ENCODE results near the gene AOPEP. TPM values are rescaled to one million over a fixed set of nuclear protein-coding genes. Genes with fewer than 3 reads are reported as not detected.

AOPEP gene
- total RNA-seq, 6 donors from 2014 or later = 55.4 to 410 (median 111) TPM

DNA sequence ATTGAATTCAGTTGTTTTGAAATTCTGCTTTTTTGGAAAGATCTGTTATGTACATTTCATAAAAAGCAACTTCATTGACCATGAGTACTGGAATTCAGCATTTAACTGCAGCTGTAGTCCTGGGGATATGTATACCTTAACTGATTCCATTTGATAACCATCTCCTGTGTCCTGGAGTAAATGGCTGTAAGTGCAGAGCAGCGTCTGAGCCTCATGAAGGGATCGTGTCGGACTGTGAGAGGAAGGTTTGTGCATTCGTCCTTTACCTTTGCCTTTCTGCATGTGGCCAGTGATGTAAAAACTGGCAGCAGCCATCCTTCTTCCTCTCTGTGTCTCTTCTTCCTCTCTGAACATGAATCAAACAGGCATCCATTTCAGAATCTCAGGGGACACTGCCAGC, 303.8 kb downstream of the AOPEP start:
- Histone ChIP-seq H3K36me3 (peaks cover 0 to 3% (median 0%) of the 10 kb centered on the region in 4 donors), H3K27me3 (no peaks in the 10 kb centered on the region), H3K4me3 (no peak overlapping the region), H3K9me3 (no peaks in the 10 kb centered on the region), H3K27ac (peak overlapping the region in 2 of 4 donors; percentile 38 to 65), H3K4me1 (peaks cover 44 to 69% (median 51%) of the 10 kb centered on the region in 4 donors)
- no peak for TF ChIP-seq POLR2AphosphoS5 (IDR thresholded peaks at IDR 0.05)
- no peak for TF ChIP-seq POLR2A (IDR thresholded peaks at IDR 0.05)
- TF ChIP-seq, protein P1, sequence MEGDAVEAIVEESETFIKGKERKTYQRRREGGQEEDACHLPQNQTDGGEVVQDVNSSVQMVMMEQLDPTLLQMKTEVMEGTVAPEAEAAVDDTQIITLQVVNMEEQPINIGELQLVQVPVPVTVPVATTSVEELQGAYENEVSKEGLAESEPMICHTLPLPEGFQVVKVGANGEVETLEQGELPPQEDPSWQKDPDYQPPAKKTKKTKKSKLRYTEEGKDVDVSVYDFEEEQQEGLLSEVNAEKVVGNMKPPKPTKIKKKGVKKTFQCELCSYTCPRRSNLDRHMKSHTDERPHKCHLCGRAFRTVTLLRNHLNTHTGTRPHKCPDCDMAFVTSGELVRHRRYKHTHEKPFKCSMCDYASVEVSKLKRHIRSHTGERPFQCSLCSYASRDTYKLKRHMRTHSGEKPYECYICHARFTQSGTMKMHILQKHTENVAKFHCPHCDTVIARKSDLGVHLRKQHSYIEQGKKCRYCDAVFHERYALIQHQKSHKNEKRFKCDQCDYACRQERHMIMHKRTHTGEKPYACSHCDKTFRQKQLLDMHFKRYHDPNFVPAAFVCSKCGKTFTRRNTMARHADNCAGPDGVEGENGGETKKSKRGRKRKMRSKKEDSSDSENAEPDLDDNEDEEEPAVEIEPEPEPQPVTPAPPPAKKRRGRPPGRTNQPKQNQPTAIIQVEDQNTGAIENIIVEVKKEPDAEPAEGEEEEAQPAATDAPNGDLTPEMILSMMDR (IDR thresholded peaks at IDR 0.05) = no peak
- no peak for TF ChIP-seq EP300 (IDR thresholded peaks at IDR 0.05)
- WGBS, 2 donors = 69 to 83% methylated on average over 4 of the region's 4 CpGs
- no peak for ATAC-seq (ENCODE audit: low FRiP score in 2 of 2)
- no peak for DNase-seq

DNA sequence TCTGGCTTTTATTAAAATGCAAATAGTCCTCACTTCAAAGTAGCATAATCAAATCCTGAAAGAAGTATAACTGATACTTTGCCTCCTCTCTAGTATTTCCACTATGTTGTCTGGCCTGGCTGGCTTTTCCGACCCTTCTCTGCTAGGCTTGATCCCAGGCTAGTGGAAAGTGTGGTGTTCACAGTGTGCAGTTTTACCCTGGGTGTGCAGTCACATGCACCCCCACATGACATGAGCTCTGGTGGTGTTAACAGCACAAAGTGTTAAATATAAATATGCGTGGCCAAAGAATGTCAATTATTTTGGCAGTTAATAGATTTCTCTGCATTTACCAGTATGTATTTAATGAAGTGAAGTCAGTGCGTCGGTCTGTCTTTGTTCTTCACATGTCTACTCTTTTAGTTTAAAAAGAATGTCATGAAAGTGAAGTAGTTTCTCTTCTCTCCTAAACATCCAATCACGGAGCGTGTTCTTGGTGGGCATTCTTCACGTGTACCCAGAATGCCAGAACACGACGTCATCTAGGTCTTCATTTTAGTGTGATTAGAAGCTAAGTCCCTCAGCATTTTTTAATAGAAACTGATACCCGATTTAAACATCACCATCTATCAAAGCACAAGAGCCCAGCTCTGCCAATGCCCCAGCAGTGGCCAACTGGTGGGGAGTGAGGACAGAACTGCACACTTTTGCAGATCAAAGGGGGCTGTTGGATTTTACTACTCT, 304.6 kb downstream of the AOPEP start:
- H3K27ac ChIP-seq = peak overlapping the region; percentile 21 to 63 (median 44)
- ATAC-seq (ENCODE audit: low FRiP score in 2 of 2) (no peak), DNase-seq (no peak)
- H3K4me3 ChIP-seq = no peak overlapping the region
- no peaks in the 10 kb centered on the region for H3K9me3 ChIP-seq
- H3K36me3 ChIP-seq = peaks cover 0 to 3% (median 0%) of the 10 kb centered on the region in 4 donors
- no peaks in the 10 kb centered on the region for H3K27me3 ChIP-seq
- peaks cover 39 to 62% (median 47%) of the 10 kb centered on the region in 4 donors for H3K4me1 ChIP-seq
- TF ChIP-seq, protein P1 (IDR thresholded peaks at IDR 0.05) = no peak
- TF ChIP-seq POLR2A (IDR thresholded peaks at IDR 0.05) = no peak
- no peak for TF ChIP-seq EP300 (IDR thresholded peaks at IDR 0.05)
- no peak for TF ChIP-seq POLR2AphosphoS5 (IDR thresholded peaks at IDR 0.05)
- WGBS, 2 donors = 60 to 67% methylated on average over 10 of the region's 10 CpGs

DNA sequence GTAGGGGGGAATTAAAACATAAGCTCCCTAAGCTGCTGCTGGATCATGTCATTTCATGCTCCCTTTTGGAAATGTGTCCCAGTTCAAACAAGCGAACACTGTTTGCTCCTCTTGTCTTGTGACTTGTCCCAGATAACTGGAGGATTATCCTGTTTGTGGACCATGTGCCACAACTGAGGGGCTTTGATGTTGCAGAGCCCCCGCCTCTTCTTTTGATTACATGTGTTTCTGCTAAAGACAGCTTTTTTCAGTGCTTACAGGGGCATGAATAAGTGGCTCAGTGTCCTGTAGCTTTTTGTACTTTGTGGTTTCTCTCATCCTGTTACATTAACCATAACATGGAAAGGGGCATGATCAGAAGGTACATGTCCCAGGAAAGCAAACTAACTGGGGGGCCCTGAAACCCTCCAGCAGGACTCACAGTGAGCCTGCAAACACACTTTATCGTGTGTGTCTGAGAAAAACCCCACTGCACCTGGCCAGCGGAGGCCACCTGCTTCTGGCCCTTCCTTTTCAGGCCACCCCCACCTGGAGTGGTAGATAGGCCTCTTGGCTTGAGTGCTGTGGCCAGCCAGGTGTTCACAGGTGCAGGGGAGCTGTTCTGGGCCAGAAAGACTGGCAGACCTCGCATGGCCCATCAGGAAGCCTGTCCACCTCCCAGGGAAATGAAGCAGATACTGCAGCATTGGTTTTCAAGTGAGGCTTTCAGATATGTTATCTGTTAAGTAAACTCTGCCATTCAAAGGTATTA, 305.4 kb downstream of the AOPEP start:
- DNase-seq (peak in 1 of 2 donors; percentile 77), ATAC-seq (ENCODE audit: low FRiP score in 2 of 2) (peak in 1 of 2 donors; percentile 78)
- TF ChIP-seq POLR2AphosphoS5 (IDR thresholded peaks at IDR 0.05) = no peak
- no peak for TF ChIP-seq POLR2A (IDR thresholded peaks at IDR 0.05)
- TF ChIP-seq EP300 (IDR thresholded peaks at IDR 0.05) = no peak
- TF ChIP-seq, protein P1 (IDR thresholded peaks at IDR 0.05) = no peak
- Histone ChIP-seq H3K4me1 (peaks cover 31 to 60% (median 48%) of the 10 kb centered on the region in 4 donors), H3K27ac (peak overlapping the region; percentile 13 to 63 (median 35)), H3K27me3 (no peaks in the 10 kb centered on the region), H3K9me3 (no peaks in the 10 kb centered on the region), H3K4me3 (no peak overlapping the region), H3K36me3 (peaks cover 0 to 3% (median 0%) of the 10 kb centered on the region in 4 donors)
- 69 to 70% methylated on average over 5 of the region's 5 CpGs for WGBS, 2 donors

DNA sequence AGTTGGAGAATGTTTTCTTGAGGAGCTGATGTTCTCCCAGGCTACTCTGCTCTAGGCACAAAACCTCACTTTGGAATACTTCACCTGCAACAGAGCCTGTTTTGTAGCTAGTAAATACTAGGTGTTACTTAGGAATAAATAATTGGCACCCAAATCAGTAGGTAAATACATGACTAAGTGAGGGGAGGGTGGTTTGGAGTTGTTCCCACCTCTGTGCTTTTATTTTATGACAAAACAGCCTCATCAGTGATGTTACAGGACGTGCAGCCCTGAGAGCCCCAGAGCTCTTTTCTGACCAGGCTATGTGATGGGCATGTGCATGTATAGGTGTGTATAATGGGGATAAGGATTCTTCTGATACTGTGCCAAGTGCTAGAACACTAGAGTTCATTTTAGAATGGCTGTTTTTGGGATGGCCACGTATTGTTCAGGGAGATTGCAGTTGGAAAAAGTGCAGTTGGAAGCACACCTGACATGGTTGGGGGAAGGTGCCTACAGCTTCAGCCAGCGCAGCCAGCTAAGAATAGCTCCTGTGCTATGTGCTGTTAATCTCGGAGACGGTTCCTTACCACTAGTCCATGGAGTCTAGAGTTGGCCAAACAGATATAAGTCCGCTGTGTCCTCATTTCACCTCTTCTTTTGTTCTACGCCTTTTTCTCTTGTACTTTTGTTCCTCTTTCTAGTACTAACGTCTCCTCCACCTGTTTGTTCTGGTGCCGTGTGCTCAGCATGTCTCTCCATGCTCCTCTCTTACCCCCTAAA, 306.3 kb downstream of the AOPEP start:
- Histone ChIP-seq H3K4me3 (no peak overlapping the region), H3K4me1 (peaks cover 30 to 61% (median 50%) of the 10 kb centered on the region in 4 donors), H3K9me3 (no peaks in the 10 kb centered on the region), H3K27ac (peak overlapping the region; percentile 13 to 63 (median 35)), H3K36me3 (peaks cover 0 to 3% (median 0%) of the 10 kb centered on the region in 4 donors), H3K27me3 (no peaks in the 10 kb centered on the region)
- peak in 1 of 2 donors; percentile 11 for ATAC-seq (ENCODE audit: low FRiP score in 2 of 2)
- 55 to 73% methylated on average over 9 of the region's 9 CpGs for WGBS, 2 donors
- TF ChIP-seq POLR2A (IDR thresholded peaks at IDR 0.05) (no peak), EP300 (IDR thresholded peaks at IDR 0.05) (no peak), POLR2AphosphoS5 (IDR thresholded peaks at IDR 0.05) (no peak)
- TF ChIP-seq, protein P1 (IDR thresholded peaks at IDR 0.05) = no peak
- DNase-seq = no peak

Data from upper lobe of left lung (tissue), 6 donors.